Parathyroid adenoma (tissue), 2 donors: ENCODE measurements around the gene ANO6.
"Not testable (repeated sequence)": the region's sequence is repeated elsewhere in the genome, so short reads cannot be mapped to it uniquely, and the experiment has no call there.

Experiments
- H2AFZ ChIP-seq: fragments of 300-600 bp; sonication (generic); one replicate; pipeline ENCODE4 v1.7.0; 2017; ENCODE audit warnings: antibody characterized with exemption, mild to moderate bottlenecking
- H3K27ac ChIP-seq: fragments of 300-600 bp; sonication (generic); one replicate; pipeline ENCODE4 v1.7.0; 2017
- H3K27me3 ChIP-seq: fragments of 300-600 bp; sonication (generic); one replicate; pipeline ENCODE4 v1.7.0; 2017; ENCODE audit warnings: low read length; ENCODE audit not compliant: control insufficient read depth, insufficient read depth
- H3K36me3 ChIP-seq: fragments of 300-600 bp; sonication (generic); one replicate; pipeline ENCODE4 v1.7.0; 2017; ENCODE audit warnings: low read length; ENCODE audit not compliant: control insufficient read depth, insufficient read depth
- H3K4me1 ChIP-seq: fragments of 300-600 bp; sonication (generic); one replicate; pipeline ENCODE4 v1.7.0; 2017; ENCODE audit warnings: control low read depth
- H3K4me2 ChIP-seq: fragments of 300-600 bp; sonication (generic); one replicate; pipeline ENCODE4 v1.7.0; 2017; ENCODE audit warnings: low read length
- H3K4me3 ChIP-seq: fragments of 300-600 bp; sonication (generic); one replicate; pipeline ENCODE4 v1.7.0; 2017; ENCODE audit warnings: low read depth, low read length
- H3K79me2 ChIP-seq: fragments of 300-600 bp; sonication (generic); one replicate; pipeline ENCODE4 v1.7.0; 2017; ENCODE audit warnings: control low read depth
- H3K9ac ChIP-seq: fragments of 300-600 bp; sonication (generic); one replicate; pipeline ENCODE4 v1.7.0; 2017; ENCODE audit warnings: mild to moderate bottlenecking
- H3K9me3 ChIP-seq: fragments of 300-600 bp; sonication (generic); one replicate; pipeline ENCODE4 v1.7.0; 2017; ENCODE audit warnings: low read length; ENCODE audit not compliant: control insufficient read depth
- TF ChIP-seq, protein P1 (sequence below): fragments of 300-600 bp; sonication (generic); IDR thresholded peaks from one replicate; pipeline ENCODE4 v1.7.0; 2017; ENCODE audit warnings: antibody characterized with exemption, mild to moderate bottlenecking
- donor health status: primary hyperparathyroidism.

The ANO6 gene

DNA sequence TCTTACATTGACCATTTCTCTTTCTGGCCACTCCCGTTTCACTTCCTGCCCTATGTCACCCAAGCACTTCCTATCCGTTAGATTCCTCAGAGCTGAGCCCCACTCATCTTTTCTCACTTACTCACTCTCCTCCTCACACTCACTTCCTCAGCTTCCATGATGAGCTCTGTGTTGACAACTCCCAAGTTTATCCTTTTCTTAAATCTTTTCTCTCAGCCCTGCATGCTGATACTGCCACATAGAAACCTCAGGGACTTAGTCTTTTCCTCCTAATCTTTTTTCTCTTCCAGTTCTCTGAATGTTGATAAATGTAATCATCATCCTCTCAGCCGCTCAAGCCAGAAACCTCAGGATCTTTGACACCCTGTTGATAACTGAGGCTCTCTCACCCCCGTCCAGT is 99.6 kb downstream of the ANO6 start:
- no peaks in the 10 kb centered on the region for H3K9me3 ChIP-seq

DNA sequence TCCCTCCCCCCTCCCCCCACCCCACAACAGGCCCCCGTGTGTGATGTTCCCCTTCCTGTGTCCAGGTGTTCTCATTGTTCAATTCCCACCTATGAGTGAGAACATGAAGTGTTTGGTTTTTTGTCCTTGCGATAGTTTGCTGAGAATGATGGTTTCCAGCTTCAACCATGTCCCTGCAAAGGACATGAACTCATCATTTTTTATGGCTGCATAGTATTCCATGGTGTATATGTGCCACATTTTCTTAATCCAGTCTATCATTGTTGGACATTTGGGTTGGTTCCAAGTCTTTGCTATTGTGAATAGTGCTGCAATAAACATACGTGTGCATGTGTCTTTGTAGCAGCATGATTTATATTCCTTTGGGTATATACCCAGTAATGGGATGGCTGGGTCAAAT is 101.4 kb downstream of the ANO6 start:
- not testable (repeated sequence) for H3K27me3 ChIP-seq, H3K4me3 ChIP-seq, H3K9me3 ChIP-seq, H2AFZ ChIP-seq, H3K27ac ChIP-seq, H3K4me1 ChIP-seq, H3K4me2 ChIP-seq, H3K9ac ChIP-seq, H3K36me3 ChIP-seq
- H3K79me2 ChIP-seq: peaks cover 15% of the 10 kb centered on the region

More for the DNA sequence above, 99.6 kb downstream of the ANO6 start:
- TF ChIP-seq, protein P1, sequence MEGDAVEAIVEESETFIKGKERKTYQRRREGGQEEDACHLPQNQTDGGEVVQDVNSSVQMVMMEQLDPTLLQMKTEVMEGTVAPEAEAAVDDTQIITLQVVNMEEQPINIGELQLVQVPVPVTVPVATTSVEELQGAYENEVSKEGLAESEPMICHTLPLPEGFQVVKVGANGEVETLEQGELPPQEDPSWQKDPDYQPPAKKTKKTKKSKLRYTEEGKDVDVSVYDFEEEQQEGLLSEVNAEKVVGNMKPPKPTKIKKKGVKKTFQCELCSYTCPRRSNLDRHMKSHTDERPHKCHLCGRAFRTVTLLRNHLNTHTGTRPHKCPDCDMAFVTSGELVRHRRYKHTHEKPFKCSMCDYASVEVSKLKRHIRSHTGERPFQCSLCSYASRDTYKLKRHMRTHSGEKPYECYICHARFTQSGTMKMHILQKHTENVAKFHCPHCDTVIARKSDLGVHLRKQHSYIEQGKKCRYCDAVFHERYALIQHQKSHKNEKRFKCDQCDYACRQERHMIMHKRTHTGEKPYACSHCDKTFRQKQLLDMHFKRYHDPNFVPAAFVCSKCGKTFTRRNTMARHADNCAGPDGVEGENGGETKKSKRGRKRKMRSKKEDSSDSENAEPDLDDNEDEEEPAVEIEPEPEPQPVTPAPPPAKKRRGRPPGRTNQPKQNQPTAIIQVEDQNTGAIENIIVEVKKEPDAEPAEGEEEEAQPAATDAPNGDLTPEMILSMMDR: no peak
- Histone ChIP-seq H3K36me3 (no peaks in the 10 kb centered on the region), H3K79me2 (peaks cover 10% of the 10 kb centered on the region), H3K27me3 (no peaks in the 10 kb centered on the region), H3K4me3 (no peak overlapping the region), H3K27ac (no peak overlapping the region), H3K9ac (no peak overlapping the region), H3K4me1 (peaks cover 8% of the 10 kb centered on the region), H3K4me2 (no peak overlapping the region), H2AFZ (no peak overlapping the region)

- Histone ChIP-seq H3K79me2 (peaks cover 7% of the 10 kb centered on the region), H3K4me3 (no peak overlapping the region), H3K36me3 (no peaks in the 10 kb centered on the region), H3K27ac (no peak overlapping the region), H3K27me3 (no peaks in the 10 kb centered on the region), H3K4me2 (no peak overlapping the region), H3K9ac (no peak overlapping the region), H3K9me3 (no peaks in the 10 kb centered on the region), H2AFZ (no peak overlapping the region), H3K4me1 (peaks cover 3% of the 10 kb centered on the region)
- TF ChIP-seq, protein P1: no peak
Measured at GRCh38 chr12:45322810-45323209, 106.9 kb downstream of the ANO6 start.

DNA sequence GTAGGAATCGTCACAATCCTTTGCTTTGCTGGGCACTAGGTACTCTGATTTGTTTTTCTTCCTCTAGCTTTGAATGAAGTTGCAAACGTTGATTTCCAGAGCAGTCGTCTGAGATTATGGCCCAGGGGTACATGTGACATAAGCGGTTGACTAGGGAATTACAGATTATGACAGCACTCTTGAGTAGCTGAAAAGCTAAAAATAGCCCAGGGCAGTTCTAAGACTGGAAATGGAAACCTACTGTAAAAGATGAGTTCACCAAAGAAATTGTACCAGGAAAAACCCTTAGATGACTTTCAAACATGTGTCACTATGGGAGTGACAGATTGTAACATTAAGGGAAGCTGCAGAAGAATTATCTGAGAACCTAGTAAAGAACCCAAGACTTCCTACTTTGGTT is 108.5 kb downstream of the ANO6 start:
- no peak overlapping the region for H2AFZ ChIP-seq
- no peak overlapping the region for H3K4me3 ChIP-seq
- no peaks in the 10 kb centered on the region for H3K36me3 ChIP-seq
- peaks cover 5% of the 10 kb centered on the region for H3K79me2 ChIP-seq
- no peak overlapping the region for H3K9ac ChIP-seq
- TF ChIP-seq, protein P1: no peak
- no peak overlapping the region for H3K4me2 ChIP-seq
- no peaks in the 10 kb centered on the region for H3K27me3 ChIP-seq
- peaks cover 3% of the 10 kb centered on the region for H3K4me1 ChIP-seq
- H3K9me3 ChIP-seq: no peaks in the 10 kb centered on the region
- H3K27ac ChIP-seq: no peak overlapping the region

GRCh38 chr12:45326358-45326975 is 110.6 kb downstream of the ANO6 start:
- TF ChIP-seq, protein P1: no peak
- Histone ChIP-seq H3K36me3 (no peaks in the 10 kb centered on the region), H3K9ac (no peak overlapping the region), H3K27me3 (no peaks in the 10 kb centered on the region), H3K9me3 (no peaks in the 10 kb centered on the region), H3K27ac (no peak overlapping the region), H3K4me1 (peaks cover 3% of the 10 kb centered on the region), H3K79me2 (peaks cover 3% of the 10 kb centered on the region), H2AFZ (no peak overlapping the region), H3K4me3 (no peak overlapping the region), H3K4me2 (no peak overlapping the region)
